ENCODE results near the gene ANKRD17.

DNA sequence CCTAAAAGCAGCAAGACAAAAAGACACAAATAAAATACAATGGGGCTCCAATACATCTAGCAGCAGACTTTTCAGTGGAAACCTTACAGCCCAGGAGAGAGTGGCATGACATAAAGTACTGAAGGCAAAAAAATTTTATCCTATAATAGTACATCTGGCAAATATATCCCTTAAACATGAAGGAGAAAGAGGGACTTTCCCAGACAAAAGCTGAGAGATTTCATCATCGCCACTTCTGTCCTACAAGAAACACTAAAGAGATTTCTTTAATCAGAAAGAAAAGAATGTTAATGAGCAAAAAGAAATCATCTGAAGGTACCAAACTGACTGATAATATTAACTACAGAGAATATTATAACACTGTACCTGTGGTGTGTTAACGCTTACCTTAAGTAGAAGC lies 86.4 kb downstream of the ANKRD17 start:
- TF ChIP-seq ZNF561 (tag by site-specific recombination; IDR thresholded peaks at IDR 0.05; ENCODE audit: borderline replicate concordance) (no peak), ZNF785 (tag by site-specific recombination; IDR thresholded peaks at IDR 0.05) (no peak), FEZF1 (tag by site-specific recombination; IDR thresholded peaks at IDR 0.05) (no peak), GLI4 (tag by site-specific recombination; IDR thresholded peaks at IDR 0.05) (no peak), KLF1 (tag by site-specific recombination; IDR thresholded peaks at IDR 0.05) (no peak), ZBTB7A (tag by site-specific recombination; IDR thresholded peaks at IDR 0.05; ENCODE audit: low read depth) (no peak), ZNF121 (tag by site-specific recombination; IDR thresholded peaks at IDR 0.05) (no peak), ZNF530 (tag by site-specific recombination; IDR thresholded peaks at IDR 0.05; ENCODE audit: low read depth) (no peak)
